ENCODE results near the gene EXO5.

Gene EXO5

GRCh38 chr1:40564913-40565312 lies 56.3 kb downstream of the EXO5 start:
- TF ChIP-seq ZBTB7A (IDR thresholded peaks at IDR 0.05; ENCODE audit: low read depth), result no peak
- no peak for TF ChIP-seq CEBPB (IDR thresholded peaks at IDR 0.05)
